Measurements from ENCODE around the gene GALNTL6.

DNA sequence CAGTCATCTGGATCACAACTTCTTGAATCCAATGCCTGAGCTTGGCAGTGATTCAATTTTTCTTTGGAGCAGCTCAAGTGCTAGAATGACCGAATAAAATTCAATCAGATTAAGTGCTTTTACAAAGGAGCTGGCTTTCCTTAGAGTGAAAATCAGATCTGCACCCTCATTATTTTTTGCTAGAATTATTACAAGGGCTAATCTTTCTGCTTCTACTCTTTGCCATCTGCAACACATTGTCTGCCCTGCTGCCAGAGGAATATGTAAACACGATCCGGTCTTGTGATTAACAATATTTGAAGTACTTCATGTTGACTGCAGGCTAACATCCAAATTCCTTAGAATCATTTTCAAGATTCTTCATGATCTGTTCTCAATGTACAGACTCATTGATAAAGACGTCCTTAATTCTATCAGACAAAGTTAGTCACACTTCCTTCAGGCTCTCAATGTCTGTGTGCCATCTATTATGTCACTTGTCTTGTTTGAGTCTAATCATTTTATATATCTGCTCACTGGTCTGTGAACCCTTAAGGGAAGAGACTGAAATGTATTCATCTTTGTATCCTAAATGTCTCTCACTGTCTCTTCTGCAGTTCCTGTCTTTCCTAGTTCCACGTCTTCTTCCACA, 531.2 kb downstream of the GALNTL6 start:
- TF ChIP-seq, protein P1, sequence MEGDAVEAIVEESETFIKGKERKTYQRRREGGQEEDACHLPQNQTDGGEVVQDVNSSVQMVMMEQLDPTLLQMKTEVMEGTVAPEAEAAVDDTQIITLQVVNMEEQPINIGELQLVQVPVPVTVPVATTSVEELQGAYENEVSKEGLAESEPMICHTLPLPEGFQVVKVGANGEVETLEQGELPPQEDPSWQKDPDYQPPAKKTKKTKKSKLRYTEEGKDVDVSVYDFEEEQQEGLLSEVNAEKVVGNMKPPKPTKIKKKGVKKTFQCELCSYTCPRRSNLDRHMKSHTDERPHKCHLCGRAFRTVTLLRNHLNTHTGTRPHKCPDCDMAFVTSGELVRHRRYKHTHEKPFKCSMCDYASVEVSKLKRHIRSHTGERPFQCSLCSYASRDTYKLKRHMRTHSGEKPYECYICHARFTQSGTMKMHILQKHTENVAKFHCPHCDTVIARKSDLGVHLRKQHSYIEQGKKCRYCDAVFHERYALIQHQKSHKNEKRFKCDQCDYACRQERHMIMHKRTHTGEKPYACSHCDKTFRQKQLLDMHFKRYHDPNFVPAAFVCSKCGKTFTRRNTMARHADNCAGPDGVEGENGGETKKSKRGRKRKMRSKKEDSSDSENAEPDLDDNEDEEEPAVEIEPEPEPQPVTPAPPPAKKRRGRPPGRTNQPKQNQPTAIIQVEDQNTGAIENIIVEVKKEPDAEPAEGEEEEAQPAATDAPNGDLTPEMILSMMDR (IDR thresholded peaks at IDR 0.05; ENCODE audit: insufficient read depth, low read length, poor library complexity, severe bottlenecking), result no peak
- no peak for TF ChIP-seq EZH2phosphoT487 (conservative IDR thresholded peaks at IDR 0.05; ENCODE audit: low read length)
